Right lobe of liver (tissue), 6 donors: ENCODE results near the gene NOP10. TPM values are rescaled to one million over a fixed set of nuclear protein-coding genes. Genes with fewer than 3 reads are reported as not detected.

Source experiments
- ATAC-seq, 4 donors: fragments of 200-7000 bp; cut with Tn5 transposase; one replicate each; pipeline ENCODE4 v1.9.1; 2020; ENCODE audit warnings: mild to moderate bottlenecking in 4 of 4, moderate library complexity in 4 of 4
- DNase-seq, 3 donors: peaks; one replicate each; pipeline ENCODE4 v3.0.0-alpha.2; 2020
- H3K27ac ChIP-seq, 3 donors: fragments of 200-600 bp; one replicate each; pipeline ENCODE4 v1.8.0; 2022
- H3K27me3 ChIP-seq, 2 donors: fragments of 200-600 bp; one replicate each; pipeline ENCODE4 v1.8.0; 2022
- H3K36me3 ChIP-seq, 4 donors: fragments of 200-600 bp; sonication (generic) in 1 of 4; one replicate each; pipeline versions ENCODE4 v1.5.1 to v1.8.0; 2017 to 2022; ENCODE audit warnings: control low read depth in 1 of 4
- H3K4me1 ChIP-seq, 4 donors: fragments of 200-600 bp; sonication (generic) in 1 of 4; one replicate each; pipeline versions ENCODE4 v1.5.1 to v1.8.0; 2017 to 2022; ENCODE audit warnings: control low read depth in 1 of 4
- H3K4me3 ChIP-seq, 3 donors: fragments of 200-600 bp; one replicate each; pipeline ENCODE4 v1.8.0; 2022
- H3K9me3 ChIP-seq, 4 donors: fragments of 200-600 bp; sonication (generic) in 1 of 4; one replicate each; pipeline versions ENCODE4 v1.5.1 to v1.8.0; 2017 to 2022; ENCODE audit warnings: control low read depth in 1 of 4
- POLR2A ChIP-seq: fragments of 450-650 bp; IDR thresholded peaks from one replicate; pipeline ENCODE4 v1.6.1; 2017; ENCODE audit warnings: antibody characterized with exemption, mild to moderate bottlenecking
- WGBS: methylation state at CpG from one replicate; pipeline ENCODE4 v1.1.6; 2018; ENCODE audit warnings: low coverage, low lambda C conversion rate; ENCODE audit not compliant: insufficient coverage; ENCODE audit errors: missing lambda C conversion rate; 5-methylcytosine and 5-hydroxymethylcytosine counted together
- intact Hi-C, 2 donors: fragments of 100-400 bp; cut with DNase I; formaldehyde crosslinking; loops; one replicate each; pipeline versions ENCODE4 v1.11.2 to v1.14.1; 2022
- total RNA-seq, 6 experiments: library from RNA; depleted of rRNA in 2 of 6; stranded (reverse); fragments of >200 nt in 2 of 6; fragmentation: NEBNext Ultra II Directional in 3 of 6; extraction: Animal tissue kit (Norgen Biotek cat#: 25700) in 3 of 6; gene quantifications; one replicate each; pipeline versions ENCODE4 v1.1.0 to v1.2.4, GENCODE V29; 2016 to 2023
- TF ChIP-seq, protein P1 (sequence below), 4 donors: fragments of 200-600 bp in 3 of 4; fragments of 450-650 bp in 1 of 4; IDR thresholded peaks; one replicate each; pipeline versions ENCODE4 v1.5.1 to v1.8.0; 2016 to 2022; ENCODE audit warnings: antibody characterized with exemption in 4 of 4, mild to moderate bottlenecking in 2 of 4
- donor health status: DM: no; HTN: yes; CAD: no.
- donor health status: DM: no; HTN: no; CAD: no.
- donor health status: DM: no; HTN: no; CAD: no.
- donor health status: DM: no; HTN: yes; CAD: no.
- donor health status: DM: no; HTN: yes; CAD: no.

NOP10 gene
- total RNA-seq, 6 experiments from 2014 or later = 59.2 to 177 (median 79.2) TPM

DNA sequence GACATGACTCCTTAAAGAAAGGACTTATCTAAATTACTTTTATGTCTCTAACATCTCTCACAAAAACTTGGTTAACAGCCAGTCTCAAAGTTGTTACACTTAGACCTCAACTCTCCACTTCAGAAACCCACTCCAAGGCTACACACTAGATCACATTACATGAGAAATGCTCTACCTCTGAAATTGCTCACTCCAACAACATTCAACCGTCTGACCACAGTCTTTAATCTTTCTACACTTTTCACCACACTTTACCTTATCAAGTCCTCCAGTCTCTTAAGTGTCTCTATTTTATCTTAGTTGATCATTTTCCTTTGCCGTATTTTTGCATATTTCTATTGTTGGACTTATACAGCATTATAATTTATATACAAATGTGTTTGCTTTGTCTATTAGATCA is 11.1 kb downstream of the NOP10 start:
- intact Hi-C loops = no loop called here
- no peak for ATAC-seq
- peaks cover 0 to under 1% (median 0%) of the 10 kb centered on the region in 4 donors for H3K4me1 ChIP-seq
- H3K4me3 ChIP-seq = no peak overlapping the region
- no peaks in the 10 kb centered on the region for H3K36me3 ChIP-seq
- no peak for DNase-seq
- no peaks in the 10 kb centered on the region for H3K27me3 ChIP-seq
- H3K27ac ChIP-seq = no peak overlapping the region
- 73% methylated on average over 2 of the region's 2 CpGs for WGBS
- no peaks in the 10 kb centered on the region for H3K9me3 ChIP-seq
- TF ChIP-seq POLR2A = no peak
- TF ChIP-seq, protein P1, sequence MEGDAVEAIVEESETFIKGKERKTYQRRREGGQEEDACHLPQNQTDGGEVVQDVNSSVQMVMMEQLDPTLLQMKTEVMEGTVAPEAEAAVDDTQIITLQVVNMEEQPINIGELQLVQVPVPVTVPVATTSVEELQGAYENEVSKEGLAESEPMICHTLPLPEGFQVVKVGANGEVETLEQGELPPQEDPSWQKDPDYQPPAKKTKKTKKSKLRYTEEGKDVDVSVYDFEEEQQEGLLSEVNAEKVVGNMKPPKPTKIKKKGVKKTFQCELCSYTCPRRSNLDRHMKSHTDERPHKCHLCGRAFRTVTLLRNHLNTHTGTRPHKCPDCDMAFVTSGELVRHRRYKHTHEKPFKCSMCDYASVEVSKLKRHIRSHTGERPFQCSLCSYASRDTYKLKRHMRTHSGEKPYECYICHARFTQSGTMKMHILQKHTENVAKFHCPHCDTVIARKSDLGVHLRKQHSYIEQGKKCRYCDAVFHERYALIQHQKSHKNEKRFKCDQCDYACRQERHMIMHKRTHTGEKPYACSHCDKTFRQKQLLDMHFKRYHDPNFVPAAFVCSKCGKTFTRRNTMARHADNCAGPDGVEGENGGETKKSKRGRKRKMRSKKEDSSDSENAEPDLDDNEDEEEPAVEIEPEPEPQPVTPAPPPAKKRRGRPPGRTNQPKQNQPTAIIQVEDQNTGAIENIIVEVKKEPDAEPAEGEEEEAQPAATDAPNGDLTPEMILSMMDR (IDR thresholded peaks at IDR 0.05) = no peak

DNA sequence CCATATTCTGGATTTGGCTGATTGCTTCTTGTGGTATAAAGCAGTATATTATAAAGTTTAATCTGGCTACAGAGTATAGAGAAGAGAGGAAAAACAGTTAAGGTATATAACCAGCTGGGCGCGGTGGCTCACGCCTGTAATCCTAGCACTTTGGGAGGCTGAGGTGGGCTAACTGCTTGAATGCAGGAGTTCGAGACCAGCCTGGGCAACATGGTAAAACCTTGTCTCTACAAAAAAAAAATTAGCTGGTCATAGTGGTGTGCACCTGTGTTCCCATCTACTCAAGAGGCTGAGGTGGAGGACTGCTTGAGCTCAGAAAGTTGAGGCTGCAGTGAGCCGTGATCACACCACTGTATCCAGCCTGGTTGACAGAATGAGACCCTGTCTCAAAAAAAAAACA is 12.7 kb downstream of the NOP10 start:
- no peak overlapping the region for H3K27ac ChIP-seq
- no peaks in the 10 kb centered on the region for H3K27me3 ChIP-seq
- no peaks in the 10 kb centered on the region for H3K36me3 ChIP-seq
- no peaks in the 10 kb centered on the region for H3K9me3 ChIP-seq
- TF ChIP-seq, protein P1 (IDR thresholded peaks at IDR 0.05) = no peak
- TF ChIP-seq POLR2A = no peak
- no peaks in the 10 kb centered on the region for H3K4me1 ChIP-seq
- WGBS = 92% methylated on average over 5 of the region's 5 CpGs
- H3K4me3 ChIP-seq = no peak overlapping the region
- intact Hi-C loops = no loop called here
- no peak for DNase-seq
- ATAC-seq = no peak

DNA sequence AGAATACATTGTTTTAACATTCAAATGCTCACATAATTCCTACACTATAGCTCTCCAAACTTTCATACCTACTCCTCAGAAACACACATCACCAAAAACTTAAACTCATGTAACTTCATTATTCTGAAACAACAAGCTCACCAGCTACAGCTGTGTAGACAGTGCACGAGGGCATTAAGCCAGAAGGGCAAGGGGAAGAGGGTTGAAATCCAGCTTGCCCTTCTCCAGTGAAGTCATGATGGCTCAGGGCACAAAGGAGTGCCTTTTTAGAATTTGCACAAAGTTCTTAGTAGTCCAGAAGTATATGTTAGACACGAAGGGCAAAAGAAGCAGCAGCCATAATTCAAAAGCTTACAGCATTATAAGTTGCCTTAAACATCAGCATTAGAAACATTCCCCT is 13.9 kb downstream of the NOP10 start:
- Histone ChIP-seq H3K4me3 (no peak overlapping the region), H3K27me3 (no peaks in the 10 kb centered on the region), H3K27ac (no peak overlapping the region), H3K36me3 (no peaks in the 10 kb centered on the region), H3K9me3 (no peaks in the 10 kb centered on the region), H3K4me1 (no peaks in the 10 kb centered on the region)
- 53% methylated on average over 2 of the region's 2 CpGs for whole genome bisulfite sequencing
- intact Hi-C loops = no loop called here
- ATAC-seq (no peak), DNase-seq (no peak)
- TF ChIP-seq, protein P1 (IDR thresholded peaks at IDR 0.05) = no peak
- no peak for TF ChIP-seq POLR2A

DNA sequence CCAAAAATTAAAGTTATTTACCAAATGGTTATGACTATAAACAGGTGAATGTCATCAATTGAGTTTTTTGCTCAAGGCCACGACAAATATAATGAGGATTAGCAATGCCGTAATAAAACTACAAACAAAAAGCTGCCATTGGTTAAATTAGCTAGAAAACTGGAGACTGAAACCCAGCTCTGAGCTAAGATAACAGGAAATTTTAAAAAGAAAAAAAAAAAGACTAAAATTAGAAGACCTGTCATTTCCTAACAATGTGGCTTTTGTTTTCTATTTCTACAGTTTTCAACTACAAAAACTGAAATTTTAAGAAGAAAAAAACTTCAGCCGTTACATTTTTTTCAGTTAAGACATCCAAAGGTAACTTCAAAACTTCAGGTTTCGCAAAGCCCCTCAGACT is 15.0 kb downstream of the NOP10 start:
- Histone ChIP-seq H3K27ac (no peak overlapping the region), H3K4me3 (no peak overlapping the region), H3K27me3 (no peaks in the 10 kb centered on the region), H3K4me1 (no peaks in the 10 kb centered on the region), H3K36me3 (no peaks in the 10 kb centered on the region), H3K9me3 (no peaks in the 10 kb centered on the region)
- 67% methylated on average over 4 of the region's 4 CpGs for WGBS
- ATAC-seq (no peak), DNase-seq (no peak)
- TF ChIP-seq, protein P1 (IDR thresholded peaks at IDR 0.05) = no peak
- no peak for TF ChIP-seq POLR2A
- intact Hi-C loops = no loop called here

DNA sequence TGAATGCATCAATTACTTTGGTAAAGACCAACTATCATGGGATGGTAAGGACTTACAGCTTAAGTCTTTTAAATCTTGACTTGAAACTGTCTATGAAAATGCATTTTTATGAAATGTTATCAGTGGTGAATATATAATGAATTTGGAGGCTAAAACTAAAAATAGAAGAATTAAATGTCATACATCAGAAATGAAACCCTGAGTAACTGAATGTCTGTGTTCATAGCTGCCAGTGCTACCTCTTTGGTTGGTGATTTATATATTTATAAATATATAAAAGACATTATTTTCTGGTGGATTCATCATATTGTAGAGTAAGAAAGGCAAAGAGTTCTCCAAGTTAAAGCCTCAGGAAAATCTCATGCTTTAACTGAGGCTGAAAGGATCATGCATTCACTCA is 17.6 kb downstream of the NOP10 start:
- Histone ChIP-seq H3K27ac (no peak overlapping the region), H3K36me3 (no peaks in the 10 kb centered on the region), H3K4me1 (no peaks in the 10 kb centered on the region), H3K4me3 (no peak overlapping the region), H3K9me3 (no peaks in the 10 kb centered on the region), H3K27me3 (no peaks in the 10 kb centered on the region)
- DNase-seq (no peak), ATAC-seq (no peak)
- TF ChIP-seq POLR2A = no peak
- TF ChIP-seq, protein P1 (IDR thresholded peaks at IDR 0.05) = no peak
- intact Hi-C loops = no loop called here
